ENCODE data around the gene EML4.

DNA sequence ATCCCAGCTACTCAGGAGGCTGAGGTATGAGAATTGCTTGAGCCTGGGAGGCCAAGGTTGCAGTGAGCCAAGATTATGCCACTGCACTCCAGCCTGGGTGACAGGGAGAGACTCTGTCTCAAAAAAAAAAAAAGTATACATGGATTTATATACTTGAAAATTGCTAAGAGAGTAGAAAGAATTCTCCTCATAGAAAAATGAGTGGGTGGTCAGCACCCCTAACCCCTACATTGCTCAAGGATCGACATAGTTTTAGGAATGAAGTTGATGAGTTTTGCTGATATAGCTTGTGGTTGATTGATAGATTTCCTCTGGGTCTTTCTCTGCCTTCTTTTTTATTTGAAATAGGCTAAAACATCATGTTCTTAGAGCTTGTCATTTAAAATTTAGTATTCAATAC, 58.9 kb downstream of the EML4 start:
- TF ChIP-seq CTCF (optimal IDR thresholded peaks at IDR 0.05 in 1 of 3, IDR thresholded peaks at IDR 0.05 in 1 of 3, conservative IDR thresholded peaks at IDR 0.05 in 1 of 3; ENCODE audit: extremely low read depth in 1 of 3, insufficient read depth in 2 of 3, low read length in 3 of 3) (no peak), EZH2 (IDR thresholded peaks at IDR 0.05; ENCODE audit: low read length) (no peak)

Data from keratinocyte (primary cell).